Fibroblast of skin of back (primary cell): Measurements from ENCODE around the gene CSNK1D. TPM values are rescaled to one million over a fixed set of nuclear protein-coding genes. Genes with fewer than 3 reads are reported as not detected.

Experiments
- DNase-seq: peaks from one replicate; pipeline ENCODE4 v3.0.0-alpha.2; 2013
- polyA plus RNA-seq, 2 experiments: library from polyadenylated mRNA; unstranded; fragments of 120-200 nt; gene quantifications; one replicate each; pipeline ENCODE4 v1.2.1, GENCODE V29; 2013; ENCODE audit not compliant: insufficient read length in 2 of 2

The CSNK1D gene
- 136 TPM for polyA plus RNA-seq (2013, experiment 1 of 2; ENCODE audit: insufficient read length)
- 116 TPM for polyA plus RNA-seq (2013, experiment 2 of 2; ENCODE audit: insufficient read length)

- peak; percentile 85 for DNase-seq
These were observed at the start of gene CSNK1D for GRCh38 chr17:82273327-82274133. Gene CSNK1D, minus strand, starts transcription at chr17:82273700. Its CDS starts 319 bp downstream, at chr17:82273381.

DNA sequence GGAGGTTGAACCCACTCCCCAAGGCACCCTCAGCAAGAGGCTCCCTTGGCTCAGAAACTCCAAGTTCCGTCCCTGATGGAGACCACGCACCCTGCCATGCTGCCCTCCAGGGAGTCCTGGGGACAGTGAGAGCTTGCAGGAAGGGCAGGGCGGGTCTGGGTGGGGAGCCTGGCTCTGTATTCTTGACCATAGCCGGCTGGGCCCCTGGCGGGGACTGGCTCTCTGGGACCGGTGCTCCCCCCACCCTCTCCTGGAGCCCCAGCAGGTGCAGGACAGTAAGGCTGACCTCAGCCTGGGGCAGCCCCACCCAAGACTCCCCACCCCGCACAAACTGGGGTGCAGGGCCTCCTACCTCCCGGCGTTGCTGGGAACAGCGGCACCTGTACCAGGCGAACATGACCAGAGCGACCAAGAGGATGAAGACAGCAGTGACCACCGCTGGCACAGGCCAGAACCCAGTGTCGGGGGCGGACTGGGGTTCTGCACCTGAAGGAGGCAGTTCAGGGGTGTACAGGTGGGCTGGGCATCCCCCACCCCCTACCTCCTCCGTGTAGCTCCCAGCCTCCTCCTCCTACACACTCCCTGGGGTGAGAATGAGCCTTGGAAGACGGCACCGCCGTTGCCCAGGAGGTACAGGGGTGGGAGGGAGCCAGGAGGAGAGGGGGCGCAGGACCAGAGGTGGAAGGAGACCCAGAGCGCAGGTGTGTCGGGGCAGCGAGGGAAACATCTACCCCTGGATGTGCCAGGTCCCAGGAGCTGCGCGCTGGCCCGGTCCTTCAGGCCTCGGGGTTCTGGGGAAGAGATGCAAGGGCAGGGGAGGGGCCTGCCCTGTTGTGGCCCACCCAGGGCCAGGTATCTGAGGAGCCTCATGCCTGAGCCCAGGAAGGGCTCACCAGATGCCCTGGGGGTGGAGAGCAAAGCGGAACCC lies 49.3 kb upstream of the CSNK1D start:
- no peak for DNase-seq

- DNase-seq: no peak
These were observed 48.5 kb upstream of the CSNK1D start for GRCh38 chr17:82321947-82322466.

- DNase-seq: no peak
These were observed 47.7 kb upstream of the CSNK1D start for GRCh38 chr17:82320956-82321927.

DNA sequence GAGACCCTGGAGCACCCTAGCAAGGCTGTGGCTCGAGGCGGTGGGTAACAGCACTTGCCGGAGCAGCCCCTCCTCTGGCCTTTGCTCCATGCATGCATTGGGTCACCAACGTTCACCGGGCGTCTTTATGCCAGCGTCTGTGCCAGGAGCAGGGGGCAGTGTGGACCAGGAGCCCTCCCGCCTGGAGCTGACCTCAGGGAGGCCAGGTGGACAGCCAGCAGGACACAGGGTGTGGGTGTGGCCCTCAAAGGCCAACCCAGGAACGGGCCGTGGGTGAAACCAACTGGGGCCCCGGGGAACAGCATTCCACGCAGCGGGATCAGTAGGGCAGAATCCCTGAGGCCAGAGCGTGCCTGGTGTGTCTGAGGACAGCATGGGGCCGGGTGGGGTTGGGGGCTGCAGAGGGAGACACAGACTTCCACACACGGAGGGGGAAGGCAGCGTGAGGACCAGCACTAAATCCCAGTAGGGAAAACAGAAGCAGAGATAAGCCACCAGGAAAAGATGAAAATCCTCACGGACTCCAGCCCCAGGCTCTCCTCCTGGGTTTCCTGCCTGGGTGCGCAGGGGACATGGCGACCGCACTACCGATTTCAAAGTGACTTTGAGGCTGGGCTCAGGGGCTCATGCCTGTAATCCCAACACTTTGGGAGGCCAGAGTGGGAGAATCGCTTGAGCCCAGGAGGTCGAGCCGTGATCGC lies 46.8 kb upstream of the CSNK1D start:
- no peak for DNase-seq

GRCh38 chr17:82319619-82320062 lies 46.1 kb upstream of the CSNK1D start:
- DNase-seq: no peak

DNA sequence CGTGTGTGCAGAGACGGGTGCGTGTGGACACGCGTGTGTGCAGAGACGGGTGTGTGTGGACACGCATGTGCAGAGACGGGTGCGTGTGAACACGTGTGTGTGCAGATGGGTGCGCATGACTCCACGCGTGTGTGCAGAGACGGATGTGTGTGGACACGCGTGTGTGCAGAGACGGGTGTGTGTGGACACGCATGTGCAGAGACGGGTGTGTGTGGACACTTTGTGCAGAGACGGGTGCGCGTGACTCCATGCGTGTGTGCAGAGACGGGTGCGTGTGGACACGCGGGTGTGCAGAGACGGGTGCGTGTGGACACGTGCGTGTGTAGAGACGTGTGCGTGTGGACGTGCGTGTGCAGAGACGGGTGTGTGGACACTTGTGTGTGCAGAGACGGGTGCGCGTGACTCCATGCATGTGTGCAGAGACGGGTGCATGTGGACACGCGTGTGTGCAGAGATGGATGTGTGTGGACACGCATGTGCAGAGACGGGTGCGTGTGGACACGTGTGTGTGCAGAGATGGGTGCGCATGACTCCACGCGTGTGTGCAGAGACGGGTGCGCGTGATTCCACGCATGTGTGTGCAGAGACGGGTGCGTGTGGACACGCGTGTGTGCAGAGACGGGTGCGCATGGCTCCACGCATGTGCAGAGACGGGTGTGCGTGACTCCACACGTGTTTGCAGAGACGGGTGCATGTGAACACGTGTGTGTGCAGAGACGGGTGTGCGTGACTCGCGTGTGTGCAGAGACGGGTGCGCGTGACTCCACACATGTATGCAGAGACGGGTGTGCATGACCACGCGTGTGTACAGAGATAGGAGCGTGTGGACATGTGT lies 45.5 kb upstream of the CSNK1D start:
- no peak for DNase-seq

- DNase-seq: no peak
These were observed 44.6 kb upstream of the CSNK1D start for GRCh38 chr17:82318169-82318498.

DNA sequence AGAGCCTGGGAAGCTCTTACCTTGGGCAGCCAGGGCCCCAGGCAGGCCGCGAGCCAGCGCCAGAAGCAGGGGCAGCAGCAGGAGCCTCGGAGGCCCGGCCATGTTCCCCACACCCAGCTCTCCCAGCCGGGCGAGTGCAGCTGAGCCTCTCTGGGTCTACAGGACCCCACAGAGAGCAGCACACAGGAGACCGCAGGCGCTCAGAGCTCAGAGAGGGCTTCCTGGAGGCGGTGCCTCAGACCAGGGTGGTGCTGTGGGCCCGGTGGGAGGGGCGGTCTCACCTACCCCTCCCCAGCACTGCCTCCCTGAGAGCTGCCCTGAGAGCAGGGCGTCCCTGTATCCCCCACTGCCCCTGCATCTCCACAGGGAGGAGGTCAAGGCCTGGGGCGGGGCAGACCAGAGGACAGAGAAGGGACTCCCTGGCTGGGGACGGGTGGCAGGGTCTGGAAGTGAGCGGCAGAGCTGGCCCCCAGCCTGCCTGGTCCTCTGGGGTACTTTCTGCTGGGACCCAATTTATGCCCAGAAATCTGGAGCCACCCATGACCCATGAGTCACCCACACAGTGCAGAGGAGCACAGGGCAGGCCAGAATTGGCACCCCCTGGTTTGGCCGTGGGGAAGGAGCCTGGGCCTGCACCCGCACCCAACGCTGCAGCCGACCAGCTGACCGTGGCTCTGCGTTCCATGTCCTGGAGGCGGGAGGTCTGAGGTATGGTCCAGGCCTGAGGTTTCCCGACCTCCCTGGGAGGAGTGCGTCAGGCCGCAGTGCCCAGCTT lies 44.1 kb upstream of the CSNK1D start, which contains the start of gene CD7:
CD7 (minus strand) TSS at position 215 of the 775 bp plus-strand sequence; CDS start at position 102, 113 bp downstream.
- no peak for DNase-seq

DNA sequence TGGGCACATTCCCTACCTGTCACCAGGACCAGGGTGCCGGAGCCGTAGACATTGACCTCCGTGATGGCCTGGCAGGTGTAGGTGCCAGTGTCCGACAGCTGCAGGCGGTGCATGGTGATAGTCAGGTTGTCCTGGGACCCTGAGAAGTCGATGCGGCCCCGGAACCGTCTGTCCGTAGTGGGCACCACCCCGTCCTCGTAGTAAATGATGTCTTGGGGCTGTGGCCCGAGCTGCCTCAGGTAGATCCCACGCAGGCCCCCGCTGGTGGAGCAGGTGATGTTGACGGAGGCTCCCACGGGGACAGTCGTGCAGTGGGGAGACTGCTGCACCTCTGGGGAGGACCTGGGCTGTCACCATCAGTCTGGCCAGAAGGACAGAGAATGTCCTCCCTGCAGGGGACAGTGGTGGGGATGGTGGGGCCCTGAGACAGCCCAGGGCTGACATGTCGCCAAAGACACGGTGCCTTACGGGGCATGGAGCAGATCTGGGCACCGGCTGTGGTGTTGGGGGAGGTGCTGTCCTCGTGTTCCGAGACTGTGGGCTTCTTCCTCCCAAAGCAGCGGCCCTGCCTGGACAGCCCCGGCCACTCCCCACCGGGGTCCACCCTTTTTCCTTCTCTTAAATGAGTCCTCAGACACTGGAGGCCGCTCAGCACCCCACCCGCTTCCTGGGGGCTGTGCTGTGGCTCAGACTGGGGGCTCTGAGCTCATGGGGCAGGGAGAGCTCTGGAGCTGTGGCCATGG lies 43.3 kb upstream of the CSNK1D start:
- no peak for DNase-seq

- DNase-seq: no peak
These were observed 42.3 kb upstream of the CSNK1D start for GRCh38 chr17:82315703-82316358.

- no peak for DNase-seq
These were observed 41.5 kb upstream of the CSNK1D start for GRCh38 chr17:82314727-82315605.

GRCh38 chr17:82314012-82314726 lies 40.7 kb upstream of the CSNK1D start:
- DNase-seq: no peak

GRCh38 chr17:82313195-82314011 lies 39.9 kb upstream of the CSNK1D start:
- no peak for DNase-seq

- DNase-seq: no peak
These were observed 38.5 kb upstream of the CSNK1D start for GRCh38 chr17:82311971-82312370.
